Lower leg skin (tissue), 3 donors: ENCODE data around the gene ST14.

Experiments
- CTCF ChIP-seq, 3 donors: fragments of 450-650 bp; IDR thresholded peaks; one replicate each; pipeline ENCODE4 v1.5.1; 2016; ENCODE audit warnings: antibody characterized with exemption in 3 of 3, mild to moderate bottlenecking in 3 of 3, moderate library complexity in 2 of 3
- POLR2A ChIP-seq, 2 donors: fragments of 450-650 bp; IDR thresholded peaks; one replicate each; pipeline ENCODE4 v1.6.1; 2016 to 2017; ENCODE audit warnings: antibody characterized with exemption in 2 of 2, mild to moderate bottlenecking in 1 of 2, moderate library complexity in 1 of 2

GRCh38 chr11:130159139-130159538 lies 443 bp upstream of the ST14 start:
- TF ChIP-seq CTCF (IDR thresholded peaks at IDR 0.05) (no peak), POLR2A (IDR thresholded peaks at IDR 0.05) (no peak)
